H9 (cell line): ENCODE results near the gene ZNHIT3. TPM values are rescaled to one million over a fixed set of nuclear protein-coding genes. Genes with fewer than 3 reads are reported as not detected.
"Not testable (repeated sequence)": the region's sequence is repeated elsewhere in the genome, so short reads cannot be mapped to it uniquely, and the experiment has no call there.

Experiments used
- DNase-seq: peaks from one replicate; pipeline ENCODE4 v3.0.0-alpha.2; 2017
- H2AFZ ChIP-seq: one replicate; pipeline ENCODE4 v1.6.1; 2013; ENCODE audit warnings: mild to moderate bottlenecking, low read length, control low read depth, moderate library complexity
- H2AK5ac ChIP-seq: 2 replicates; pipeline ENCODE4 v1.6.1; 2013; ENCODE audit warnings: low read length, control low read depth, mixed read lengths; ENCODE audit not compliant: insufficient read length
- H2BK120ac ChIP-seq: one replicate; pipeline ENCODE4 v1.6.1; 2013; ENCODE audit warnings: low read depth, mild to moderate bottlenecking, low read length, control low read depth, inconsistent platforms; ENCODE audit not compliant: poor library complexity, severe bottlenecking
- H2BK12ac ChIP-seq: 2 replicates; pipeline ENCODE4 v1.6.1; 2013; ENCODE audit warnings: low read length, control low read depth, mixed read lengths, low read depth; ENCODE audit not compliant: insufficient read length
- H2BK15ac ChIP-seq: 2 replicates; pipeline ENCODE4 v1.6.1; 2013; ENCODE audit warnings: low read depth, low read length, control low read depth
- H2BK20ac ChIP-seq: one replicate; pipeline ENCODE4 v1.6.1; 2013; ENCODE audit warnings: low read depth, mild to moderate bottlenecking, low read length, control low read depth, inconsistent platforms; ENCODE audit not compliant: poor library complexity, severe bottlenecking
- H2BK5ac ChIP-seq: 2 replicates; pipeline ENCODE4 v1.6.1; 2013; ENCODE audit warnings: low read length, control low read depth, mixed read lengths; ENCODE audit not compliant: insufficient read length
- H3K14ac ChIP-seq: 2 replicates; pipeline ENCODE4 v1.6.1; 2013; ENCODE audit warnings: low read length, control low read depth; ENCODE audit not compliant: insufficient read depth
- H3K18ac ChIP-seq: 2 replicates; pipeline ENCODE4 v1.6.1; 2013; ENCODE audit warnings: low read depth, mild to moderate bottlenecking, mixed read lengths, low read length, control low read depth; ENCODE audit not compliant: insufficient read length
- H3K23ac ChIP-seq: 2 replicates; pipeline ENCODE4 v1.6.1; 2013; ENCODE audit warnings: low read length, control low read depth, mixed read lengths, low read depth; ENCODE audit not compliant: insufficient read length
- H3K23me2 ChIP-seq: 2 replicates; pipeline ENCODE4 v1.6.1; 2013; ENCODE audit warnings: low read depth, mild to moderate bottlenecking, mixed read lengths, low read length, control low read depth; ENCODE audit not compliant: insufficient read length, poor library complexity, severe bottlenecking
- H3K27ac ChIP-seq: 2 replicates; pipeline ENCODE4 v1.5.1; 2013; ENCODE audit warnings: low read length, control low read depth, mixed read lengths, low read depth; ENCODE audit not compliant: insufficient read length
- H3K27me3 ChIP-seq: 2 replicates; pipeline ENCODE4 v1.6.1; 2013; ENCODE audit warnings: low read length, control low read depth, inconsistent platforms; ENCODE audit not compliant: insufficient read depth
- H3K4ac ChIP-seq: 2 replicates; pipeline ENCODE4 v1.6.1; 2013; ENCODE audit warnings: low read depth, mild to moderate bottlenecking, control low read depth, inconsistent platforms, low read length, moderate library complexity
- H3K4me1 ChIP-seq: 2 replicates; pipeline ENCODE4 v1.6.1; 2013; ENCODE audit warnings: low read length, control low read depth, inconsistent platforms; ENCODE audit not compliant: insufficient read depth
- H3K4me2 ChIP-seq: 2 replicates; pipeline ENCODE4 v1.6.1; 2013; ENCODE audit warnings: low read length, control low read depth, mixed read lengths; ENCODE audit not compliant: insufficient read length, insufficient read depth
- H3K56ac ChIP-seq: 2 replicates; pipeline ENCODE4 v1.6.1; 2013; ENCODE audit warnings: low read depth, mild to moderate bottlenecking, mixed read lengths, low read length, control low read depth; ENCODE audit not compliant: insufficient read length
- H3K79me1 ChIP-seq: 2 replicates; pipeline ENCODE4 v1.6.1; 2013; ENCODE audit warnings: low read depth, mild to moderate bottlenecking, moderate library complexity, low read length, control low read depth, inconsistent platforms; ENCODE audit not compliant: insufficient read depth, poor library complexity, severe bottlenecking
- H3K79me2 ChIP-seq: 2 replicates; pipeline ENCODE4 v1.6.1; 2013; ENCODE audit warnings: low read length, control low read depth, inconsistent platforms; ENCODE audit not compliant: insufficient read depth
- H3K9ac ChIP-seq: 2 replicates; pipeline ENCODE4 v1.6.1; 2013; ENCODE audit warnings: low read length, control low read depth, mixed read lengths; ENCODE audit not compliant: insufficient read length; ENCODE audit errors: extremely low read depth
- H3K9me3 ChIP-seq: one replicate; pipeline ENCODE4 v1.6.1; 2013; ENCODE audit warnings: low read depth, low read length, inconsistent platforms; ENCODE audit not compliant: control insufficient read depth
- H3T11ph ChIP-seq: one replicate; pipeline ENCODE4 v1.6.1; 2013; ENCODE audit warnings: mild to moderate bottlenecking, low read length, control low read depth, inconsistent platforms
- H4K20me1 ChIP-seq: one replicate; pipeline ENCODE4 v1.6.1; 2013; ENCODE audit not compliant: control insufficient read depth, insufficient read length, insufficient read depth
- H4K5ac ChIP-seq: 2 replicates; pipeline ENCODE4 v1.6.1; 2013; ENCODE audit warnings: low read depth, mild to moderate bottlenecking, mixed read lengths, low read length, control low read depth; ENCODE audit not compliant: insufficient read length
- H4K8ac ChIP-seq: replicated peaks from 2 replicates; pipeline ENCODE4 v1.6.1; 2013; ENCODE audit warnings: low read length, control low read depth, mixed read lengths, low read depth; ENCODE audit not compliant: insufficient read length
- H4K91ac ChIP-seq: 2 replicates; pipeline ENCODE4 v1.6.1; 2013; ENCODE audit warnings: low read depth, mild to moderate bottlenecking, moderate library complexity, mixed read lengths, low read length, control low read depth; ENCODE audit not compliant: insufficient read length
- H3K27ac Mint-ChIP-seq, 3 experiments: 2 replicates in 2 of 3; 3 replicates in 1 of 3; pipeline ENCODE4 v1.8.0; 2020 to 2021; ENCODE audit warnings: mixed read lengths in 3 of 3, mild to moderate bottlenecking in 1 of 3, moderate library complexity in 1 of 3
- H3K27me3 Mint-ChIP-seq: 2 replicates; pipeline ENCODE4 v1.8.0; 2021; ENCODE audit warnings: low read depth, mild to moderate bottlenecking, moderate library complexity, mixed read lengths
- H3K36me3 Mint-ChIP-seq, 3 experiments: 2 replicates in 2 of 3; 3 replicates in 1 of 3; pipeline ENCODE4 v1.8.0; 2020 to 2021; ENCODE audit warnings: low read depth in 3 of 3, mixed read lengths in 3 of 3; ENCODE audit not compliant: insufficient read depth in 1 of 3
- H3K4me1 Mint-ChIP-seq, 2 experiments: 2 replicates each; pipeline ENCODE4 v1.8.0; 2020; ENCODE audit warnings: mixed read lengths in 2 of 2
- H3K4me3 Mint-ChIP-seq, 2 experiments: 2 replicates in 1 of 2; 3 replicates in 1 of 2; pipeline ENCODE4 v1.8.0; 2020 to 2021; ENCODE audit warnings: mild to moderate bottlenecking in 2 of 2, mixed read lengths in 2 of 2, moderate library complexity in 1 of 2
- H3K9me3 Mint-ChIP-seq, 2 experiments: 2 replicates in 1 of 2; 3 replicates in 1 of 2; pipeline ENCODE4 v1.8.0; 2020; ENCODE audit warnings: mild to moderate bottlenecking in 2 of 2, mixed read lengths in 2 of 2, moderate library complexity in 1 of 2
- WGBS: extraction: QIAGEN DNeasy Blood & Tissue Kit; methylation state at CpG from one replicate; pipeline ENCODE4 v1.1.7; 2013; ENCODE audit warnings: missing lambda C conversion rate, low lambda C conversion rate, mixed read lengths; ENCODE audit not compliant: insufficient read length; ENCODE audit errors: extremely low coverage; 5-methylcytosine and 5-hydroxymethylcytosine counted together
- long read RNA-seq: library from polyadenylated mRNA; unstranded; transcript quantifications from one replicate; pipeline ENCODE4 v2.0.0, GENCODE V29; 2020
- total RNA-seq: library from RNA; stranded (reverse); gene quantifications from 2 replicates; pipeline ENCODE4 v1.2.1, GENCODE V29; 2021
- TF ChIP-seq, protein P1 (sequence below): fragments of 200-600 bp; sonication (generic); conservative IDR thresholded peaks from 3 replicates; pipeline ENCODE4 v1.8.0; 2021; ENCODE audit warnings: antibody characterized with exemption, mild to moderate bottlenecking

The ZNHIT3 gene
- 58.7 and 64.7 TPM in 2 replicates for total RNA-seq
- long read RNA-seq, transcript ZNHIT3-204 (5 exons, 951 nt): major isoform, 57 of 69 reads
- long read RNA-seq, partial matches to known transcripts: 3 of 69 reads
- long read RNA-seq, other reads (novel, unspliced or antisense): 3 of 69 reads

DNA sequence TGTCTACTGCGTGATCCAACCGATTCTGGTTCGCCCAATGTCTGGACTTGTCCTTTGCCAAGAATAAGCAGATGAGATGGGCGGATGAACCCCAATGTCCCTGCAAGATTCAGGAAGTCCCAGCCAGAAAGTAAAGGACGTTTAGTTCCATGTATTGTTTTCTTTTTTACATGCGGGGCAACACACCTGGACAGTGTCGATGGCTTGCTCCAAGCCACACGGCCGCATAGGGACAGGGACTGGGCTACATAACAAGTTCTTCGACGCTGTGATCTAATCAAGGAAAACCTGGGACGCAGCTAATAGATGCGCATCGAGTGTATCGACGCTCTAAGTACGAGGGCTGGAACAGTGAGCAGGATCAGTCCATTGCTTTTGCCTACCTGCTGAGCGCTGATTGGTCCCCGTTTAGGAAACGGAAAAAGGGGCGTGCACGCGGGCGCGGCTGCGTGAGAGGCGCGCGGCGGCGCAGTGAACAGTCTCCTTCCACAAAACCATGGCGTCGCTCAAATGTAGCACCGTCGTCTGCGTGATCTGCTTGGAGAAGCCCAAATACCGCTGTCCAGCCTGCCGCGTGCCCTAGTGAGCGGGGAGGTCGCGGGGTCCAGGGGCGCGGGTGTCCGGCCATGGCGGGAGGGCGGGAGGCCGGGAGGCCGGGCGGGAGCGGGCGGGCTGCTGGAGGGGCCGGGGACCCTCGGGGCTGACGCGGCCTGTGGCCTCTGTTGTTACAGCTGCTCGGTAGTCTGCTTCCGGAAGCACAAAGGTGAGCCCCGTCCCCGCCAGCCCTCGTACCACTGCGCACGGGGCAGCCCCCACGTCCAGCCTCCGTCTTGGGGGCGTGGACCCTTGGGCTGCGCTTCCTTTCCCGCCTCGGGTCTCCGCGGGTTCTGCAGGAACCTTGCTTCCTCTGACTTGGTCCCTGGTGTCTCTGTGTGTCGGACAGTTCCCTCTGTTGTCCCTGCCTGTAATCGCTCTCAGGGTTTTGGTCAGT lies at the start of gene ZNHIT3:
Gene ZNHIT3 (plus strand): TSS at position 478 of the 991 bp plus-strand sequence. CDS start 19 bp downstream, at position 497.
- peaks cover 4% of the 10 kb centered on the region for H3K23me2 ChIP-seq
- H3K27ac ChIP-seq: no peak within 1 kb of the TSS
- no peak within 1 kb of the TSS; the same call in 1 of the 2 replicates for H3K14ac ChIP-seq
- H3K79me1 ChIP-seq: no peaks in the 10 kb centered on the region
- Mint-ChIP-seq H3K4me3 (peak within 1 kb of the TSS; percentile 99 to 100), H3K36me3 (peaks cover 5 to 22% (median 19%) of the 10 kb centered on the region in 3 experiments), H3K27me3 (peaks cover 34% of the 10 kb centered on the region), H3K9me3 (peaks cover 6 to 7% of the 10 kb centered on the region in 2 experiments; a peak in 4 of 5 replicates), H3K4me1 (peaks cover 19 to 28% of the 10 kb centered on the region in 2 experiments), H3K27ac (peak within 1 kb of the TSS; percentile 96 to 99 (median 98))
- no peak within 1 kb of the TSS for H4K8ac ChIP-seq
- H3K9ac ChIP-seq: peak within 1 kb of the TSS; percentile 87
- H2AFZ ChIP-seq: peak within 1 kb of the TSS; percentile 0
- H3K18ac ChIP-seq: no peak within 1 kb of the TSS
- no peak within 1 kb of the TSS for H2AK5ac ChIP-seq
- H2BK20ac ChIP-seq: no peak within 1 kb of the TSS
- DNase-seq: peak; percentile 96
- H3K4me1 ChIP-seq: no peaks in the 10 kb centered on the region
- no peaks in the 10 kb centered on the region for H3K9me3 ChIP-seq
- TF ChIP-seq, protein P1, sequence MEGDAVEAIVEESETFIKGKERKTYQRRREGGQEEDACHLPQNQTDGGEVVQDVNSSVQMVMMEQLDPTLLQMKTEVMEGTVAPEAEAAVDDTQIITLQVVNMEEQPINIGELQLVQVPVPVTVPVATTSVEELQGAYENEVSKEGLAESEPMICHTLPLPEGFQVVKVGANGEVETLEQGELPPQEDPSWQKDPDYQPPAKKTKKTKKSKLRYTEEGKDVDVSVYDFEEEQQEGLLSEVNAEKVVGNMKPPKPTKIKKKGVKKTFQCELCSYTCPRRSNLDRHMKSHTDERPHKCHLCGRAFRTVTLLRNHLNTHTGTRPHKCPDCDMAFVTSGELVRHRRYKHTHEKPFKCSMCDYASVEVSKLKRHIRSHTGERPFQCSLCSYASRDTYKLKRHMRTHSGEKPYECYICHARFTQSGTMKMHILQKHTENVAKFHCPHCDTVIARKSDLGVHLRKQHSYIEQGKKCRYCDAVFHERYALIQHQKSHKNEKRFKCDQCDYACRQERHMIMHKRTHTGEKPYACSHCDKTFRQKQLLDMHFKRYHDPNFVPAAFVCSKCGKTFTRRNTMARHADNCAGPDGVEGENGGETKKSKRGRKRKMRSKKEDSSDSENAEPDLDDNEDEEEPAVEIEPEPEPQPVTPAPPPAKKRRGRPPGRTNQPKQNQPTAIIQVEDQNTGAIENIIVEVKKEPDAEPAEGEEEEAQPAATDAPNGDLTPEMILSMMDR: no peak
- H2BK5ac ChIP-seq: no peak within 1 kb of the TSS
- no peaks in the 10 kb centered on the region for H4K20me1 ChIP-seq
- no peak within 1 kb of the TSS for H3K56ac ChIP-seq
- no peaks in the 10 kb centered on the region; the same call in 1 of the 2 replicates for H3K79me2 ChIP-seq
- H3K23ac ChIP-seq: no peak within 1 kb of the TSS
- no peak within 1 kb of the TSS for H3T11ph ChIP-seq
- H3K4ac ChIP-seq: no peak within 1 kb of the TSS
- peak within 1 kb of the TSS; percentile 87 for H3K4me2 ChIP-seq
- no peak within 1 kb of the TSS for H2BK15ac ChIP-seq
- H2BK12ac ChIP-seq: no peak within 1 kb of the TSS
- no peak within 1 kb of the TSS for H4K91ac ChIP-seq
- H3K27me3 ChIP-seq: peaks cover 9% of the 10 kb centered on the region; the same call in 1 of the 2 replicates
- WGBS: no CpG with 5 or more reads among the region's 73 CpGs
- H4K5ac ChIP-seq: no peak within 1 kb of the TSS
- H2BK120ac ChIP-seq: no peak within 1 kb of the TSS

DNA sequence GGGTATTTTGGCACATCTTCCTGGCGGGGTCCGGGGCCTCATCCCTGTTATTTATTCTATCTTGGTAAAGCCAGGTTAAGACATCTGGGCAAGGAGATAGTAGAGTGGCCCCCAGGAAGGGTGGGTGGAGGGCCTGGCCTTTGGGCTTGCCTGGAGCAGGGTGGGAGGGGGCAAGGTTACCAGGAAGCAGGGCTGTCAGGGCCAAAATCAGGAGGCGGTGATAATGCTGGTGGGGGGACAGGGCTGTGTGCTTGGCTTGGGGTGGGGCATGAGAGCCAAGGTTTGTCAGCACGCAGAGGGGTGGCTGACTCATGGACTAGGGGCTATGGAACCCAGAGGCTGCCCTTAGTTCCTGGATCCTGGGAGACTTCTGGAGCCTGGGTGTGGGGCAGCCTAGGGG lies 44.7 kb upstream of the ZNHIT3 start:
- H3K79me2 ChIP-seq, H3K18ac ChIP-seq, H3K36me3 Mint-ChIP-seq, H3K9me3 Mint-ChIP-seq, H3K4ac ChIP-seq, H3K9me3 ChIP-seq, H2AFZ ChIP-seq, H3K4me1 ChIP-seq, H2BK120ac ChIP-seq, H2BK20ac ChIP-seq, H4K8ac ChIP-seq, H2BK5ac ChIP-seq, H3K27ac ChIP-seq, H4K91ac ChIP-seq, H3K4me1 Mint-ChIP-seq, H4K20me1 ChIP-seq, H3K23ac ChIP-seq, H3K9ac ChIP-seq, H3T11ph ChIP-seq, H3K23me2 ChIP-seq, H3K27me3 ChIP-seq, H3K14ac ChIP-seq, DNase-seq, H2BK15ac ChIP-seq, H3K56ac ChIP-seq, H3K4me2 ChIP-seq, H3K4me3 Mint-ChIP-seq, H4K5ac ChIP-seq, H2BK12ac ChIP-seq, H2AK5ac ChIP-seq, H3K27me3 Mint-ChIP-seq, H3K79me1 ChIP-seq, H3K27ac Mint-ChIP-seq: not testable (repeated sequence)
- WGBS: no CpG with 5 or more reads among the region's 4 CpGs
